PC-3 (cell line): ENCODE measurements around the gene SYNGR4. TPM values are rescaled to one million over a fixed set of nuclear protein-coding genes. Genes with fewer than 3 reads are reported as not detected.

ENCODE experiments used
- ATAC-seq: fragments of 200-7000 bp; cut with Tn5 transposase; 2 replicates; pipeline ENCODE4 v1.9.1; 2020; ENCODE audit warnings: mild to moderate bottlenecking, moderate library complexity
- BruUV-seq: library from RNA; stranded (reverse); fragments of 400-500 nt; replicated peaks from 2 replicates; lab custom pipeline; 2021; lab: Mats Ljungman, UMichigan
- CTCF ChIA-PET: fragments of 300-600 bp; sonication (Branson Sonifier 250); formaldehyde crosslinking; loops from one replicate; lab custom pipeline; 2022; ENCODE audit warnings: antibody characterized with exemption; lab: Charles Lee
- POLR2A ChIA-PET: fragments of 300-600 bp; sonication (Branson Sonifier 250); formaldehyde crosslinking; loops from one replicate; lab custom pipeline; 2022; ENCODE audit warnings: antibody characterized with exemption; ENCODE audit not compliant: unreplicated experiment; lab: Charles Lee
- DNase-seq: peaks from one replicate; pipeline ENCODE4 v3.0.0-alpha.2; 2015
- H2AFZ ChIP-seq: fragments of 300-600 bp; sonication (generic); 2 replicates; pipeline ENCODE4 v1.6.0; 2016; ENCODE audit warnings: antibody characterized with exemption, low read length
- H3F3A ChIP-seq: fragments of 300-600 bp; sonication (generic); one replicate; pipeline ENCODE4 v1.6.0; 2017; ENCODE audit warnings: antibody characterized with exemption, low read length, control low read depth, mild to moderate bottlenecking; ENCODE audit not compliant: unreplicated experiment
- H3K27ac ChIP-seq: fragments of 300-600 bp; sonication (generic); 2 replicates; pipeline ENCODE4 v1.5.1; 2016; ENCODE audit warnings: mild to moderate bottlenecking, low read length
- H3K27me3 ChIP-seq: fragments of 300-600 bp; sonication (generic); 2 replicates; pipeline ENCODE4 v1.6.1; 2016; ENCODE audit warnings: low read length, mixed read lengths
- H3K36me3 ChIP-seq: fragments of 300-600 bp; sonication (generic); 2 replicates; pipeline ENCODE4 v1.6.1; 2016; ENCODE audit warnings: low read depth, mixed run types, low read length, mixed read lengths
- H3K4me1 ChIP-seq: fragments of 300-600 bp; sonication (generic); 2 replicates; pipeline ENCODE4 v1.5.1; 2016; ENCODE audit warnings: low read length; ENCODE audit not compliant: insufficient read depth
- H3K4me2 ChIP-seq: fragments of 300-600 bp; sonication (generic); 2 replicates; pipeline ENCODE4 v1.6.0; 2016; ENCODE audit warnings: low read length
- H3K4me3 ChIP-seq: fragments of 300-600 bp; sonication (generic); 2 replicates; pipeline ENCODE4 v1.5.1; 2016; ENCODE audit warnings: mild to moderate bottlenecking, low read length, mixed read lengths
- H3K79me2 ChIP-seq: fragments of 300-600 bp; sonication (generic); 2 replicates; pipeline ENCODE4 v1.6.1; 2017; ENCODE audit warnings: low read length, mixed read lengths
- H3K9ac ChIP-seq: fragments of 300-600 bp; sonication (generic); 2 replicates; pipeline ENCODE4 v1.6.0; 2016; ENCODE audit warnings: mild to moderate bottlenecking, low read length
- H3K9me2 ChIP-seq: fragments of 300-600 bp; sonication (generic); replicated peaks from 2 replicates; pipeline ENCODE4 v1.6.1; 2016; ENCODE audit warnings: mixed run types, low read length, mixed read lengths
- H3K9me3 ChIP-seq: fragments of 300-600 bp; sonication (generic); 2 replicates; pipeline ENCODE4 v1.6.1; 2016; ENCODE audit warnings: low read length, mixed read lengths
- H4K20me1 ChIP-seq: fragments of 300-600 bp; sonication (generic); 2 replicates; pipeline ENCODE4 v1.6.1; 2016; ENCODE audit warnings: low read length, mixed read lengths
- CTCF ChIP-seq: fragments of 300-600 bp; sonication (generic); conservative IDR thresholded peaks from 2 replicates; pipeline ENCODE4 v1.5.1; 2017; ENCODE audit warnings: antibody characterized with exemption, low read depth, mild to moderate bottlenecking, low read length
- EZH2 ChIP-seq: fragments of 300-600 bp; sonication (generic); IDR thresholded peaks from one replicate; pipeline ENCODE4 v1.6.1; 2017; ENCODE audit warnings: antibody characterized with exemption, mild to moderate bottlenecking, low read length; ENCODE audit not compliant: unreplicated experiment
- EZH2phosphoT487 ChIP-seq: fragments of 300-600 bp; sonication (generic); IDR thresholded peaks from 2 replicates; pipeline ENCODE4 v1.6.1; 2018; ENCODE audit warnings: mild to moderate bottlenecking, antibody characterized with exemption, low read length, borderline replicate concordance
- intact Hi-C: fragments of 100-400 bp; cut with micrococcal nuclease; formaldehyde crosslinking; loops from 2 replicates; pipeline ENCODE4 v1.9.0; 2023
- total RNA-seq: library from RNA; depleted of rRNA; stranded (reverse); fragments of >200 nt; gene quantifications from 2 replicates; pipeline ENCODE4 v1.2.3, GENCODE V29; 2014

Gene SYNGR4
- total RNA-seq, 1 experiment from 2014 or later: not detected

GRCh38 chr19:48379058-48379457, 14.9 kb downstream of the SYNGR4 start:
- Histone ChIP-seq H3K9me2 (no peaks in the 10 kb centered on the region), H3K9me3 (no peaks in the 10 kb centered on the region), H3K79me2 (no peaks in the 10 kb centered on the region), H3F3A (no peaks in the 10 kb centered on the region), H3K4me3 (no peak overlapping the region), H3K9ac (no peak overlapping the region), H4K20me1 (no peaks in the 10 kb centered on the region), H3K4me1 (no peaks in the 10 kb centered on the region), H2AFZ (no peak overlapping the region), H3K27ac (no peak overlapping the region), H3K36me3 (peaks cover 3% of the 10 kb centered on the region; the same call in 1 of the 2 replicates), H3K27me3 (no peaks in the 10 kb centered on the region), H3K4me2 (no peak overlapping the region)
- DNase-seq (peak; percentile 17), ATAC-seq (peak; percentile 65)
- CTCF ChIA-PET: interaction anchor here (0.7 kb wide), 1 partner anchor 114 kb away, joined by 3 read pairs; no protein-coding TSS in a partner anchor
- intact Hi-C loops: no loop called here
- POLR2A ChIA-PET: no interaction called here
- no TSS peak for BruUV-seq
- TF ChIP-seq CTCF: no peak
- TF ChIP-seq EZH2phosphoT487: no peak
- TF ChIP-seq EZH2: no peak

GRCh38 chr19:48381178-48381950, 17.2 kb downstream of the SYNGR4 start:
- H3K9ac ChIP-seq: no peak overlapping the region
- DNase-seq (no peak), ATAC-seq (no peak)
- no peaks in the 10 kb centered on the region for H3K9me3 ChIP-seq
- H3K9me2 ChIP-seq: no peaks in the 10 kb centered on the region
- H3K79me2 ChIP-seq: no peaks in the 10 kb centered on the region
- no peak for TF ChIP-seq EZH2phosphoT487
- no peak for TF ChIP-seq CTCF
- no peak for TF ChIP-seq EZH2
- H3K4me3 ChIP-seq: no peak overlapping the region
- H3K27me3 ChIP-seq: no peaks in the 10 kb centered on the region
- H3F3A ChIP-seq: no peaks in the 10 kb centered on the region
- H2AFZ ChIP-seq: no peak overlapping the region
- intact Hi-C loops: no loop called here
- no peak overlapping the region for H3K4me2 ChIP-seq
- H4K20me1 ChIP-seq: no peaks in the 10 kb centered on the region
- no peaks in the 10 kb centered on the region for H3K4me1 ChIP-seq
- H3K36me3 ChIP-seq: peaks cover 12% of the 10 kb centered on the region; the same call in 1 of the 2 replicates
- CTCF ChIA-PET: interaction anchor here (0.6 kb wide), 1 partner anchor 49 kb away, joined by 3 read pairs; no protein-coding TSS in a partner anchor
- BruUV-seq: no TSS peak
- POLR2A ChIA-PET: no interaction called here
- H3K27ac ChIP-seq: no peak overlapping the region

GRCh38 chr19:48382286-48382685, 18.1 kb downstream of the SYNGR4 start:
- DNase-seq (no peak), ATAC-seq (no peak)
- Histone ChIP-seq H3K4me1 (no peaks in the 10 kb centered on the region), H3K27me3 (no peaks in the 10 kb centered on the region), H3K9me2 (no peaks in the 10 kb centered on the region), H2AFZ (no peak overlapping the region), H3K4me2 (no peak overlapping the region), H3K79me2 (no peaks in the 10 kb centered on the region), H3K9me3 (no peaks in the 10 kb centered on the region), H3K36me3 (peaks cover 12% of the 10 kb centered on the region; the same call in 1 of the 2 replicates), H4K20me1 (no peaks in the 10 kb centered on the region), H3K9ac (no peak overlapping the region), H3K27ac (no peak overlapping the region), H3K4me3 (no peak overlapping the region), H3F3A (no peaks in the 10 kb centered on the region)
- POLR2A ChIA-PET: no interaction called here
- no TSS peak for BruUV-seq
- CTCF ChIA-PET: no interaction called here
- TF ChIP-seq EZH2phosphoT487: no peak
- intact Hi-C loops: no loop called here
